ENCODE measurements around the gene RFC3. TPM values are rescaled to one million over a fixed set of nuclear protein-coding genes. Genes with fewer than 3 reads are reported as not detected.

The RFC3 gene
- total and polyA plus RNA-seq, 2 of the 13 experiments (the other 11 are each of a cell fraction or from before 2014, with no cell fraction given): 16.0 to 55.7 TPM

- TF ChIP-seq ZNF33A (CRISPR knock-in tag; IDR thresholded peaks at IDR 0.05; ENCODE audit: borderline replicate concordance) (no peak), PAWR (CRISPR knock-in tag; IDR thresholded peaks at IDR 0.05; ENCODE audit: borderline replicate concordance) (no peak), KAT8 (CRISPR knock-in tag; IDR thresholded peaks at IDR 0.05) (no peak), KMT2B (CRISPR knock-in tag; IDR thresholded peaks at IDR 0.05) (no peak), ZNF34 (CRISPR knock-in tag; IDR thresholded peaks at IDR 0.05; ENCODE audit: borderline replicate concordance) (no peak), SP4 (CRISPR knock-in tag; IDR thresholded peaks at IDR 0.05) (no peak), ZNF879 (CRISPR knock-in tag; IDR thresholded peaks at IDR 0.05) (no peak), EHMT2 (IDR thresholded peaks at IDR 0.05; ENCODE audit: borderline replicate concordance, low read depth, low read length) (no peak; the same call in 1 of the 2 replicates), GPN1 (CRISPR knock-in tag; IDR thresholded peaks at IDR 0.05; ENCODE audit: borderline replicate concordance) (no peak), CREB1 (IDR thresholded peaks at IDR 0.05) (no peak), CREB1 (CRISPR knock-in tag; IDR thresholded peaks at IDR 0.05) (no peak), MZF1 (CRISPR knock-in tag; IDR thresholded peaks at IDR 0.05; ENCODE audit: borderline replicate concordance) (no peak), REPIN1 (CRISPR knock-in tag; IDR thresholded peaks at IDR 0.05; ENCODE audit: borderline replicate concordance, low read depth) (no peak), ZNF556 (CRISPR knock-in tag; IDR thresholded peaks at IDR 0.05; ENCODE audit: borderline replicate concordance) (no peak), SMC3 (IDR thresholded peaks at IDR 0.05; ENCODE audit: low read length) (no peak), KLF6 (CRISPR knock-in tag; IDR thresholded peaks at IDR 0.05) (no peak), HINFP (CRISPR knock-in tag; IDR thresholded peaks at IDR 0.05; ENCODE audit: low read depth) (no peak), NPAS2 (CRISPR knock-in tag; IDR thresholded peaks at IDR 0.05; ENCODE audit: borderline replicate concordance) (no peak)
Measured at GRCh38 chr13:33872005-33872351, 54.0 kb downstream of the RFC3 start (continued).
